Activated T-cell treated with anti-CD3 and anti-CD28 coated beads for 48 hours (primary cell): ENCODE results near the gene ANKRD44.

Experiments used
- DNase-seq: peaks from one replicate; pipeline ENCODE4 v3.0.0-alpha.2; 2020; ENCODE audit warnings: low read depth

Gene ANKRD44

DNA sequence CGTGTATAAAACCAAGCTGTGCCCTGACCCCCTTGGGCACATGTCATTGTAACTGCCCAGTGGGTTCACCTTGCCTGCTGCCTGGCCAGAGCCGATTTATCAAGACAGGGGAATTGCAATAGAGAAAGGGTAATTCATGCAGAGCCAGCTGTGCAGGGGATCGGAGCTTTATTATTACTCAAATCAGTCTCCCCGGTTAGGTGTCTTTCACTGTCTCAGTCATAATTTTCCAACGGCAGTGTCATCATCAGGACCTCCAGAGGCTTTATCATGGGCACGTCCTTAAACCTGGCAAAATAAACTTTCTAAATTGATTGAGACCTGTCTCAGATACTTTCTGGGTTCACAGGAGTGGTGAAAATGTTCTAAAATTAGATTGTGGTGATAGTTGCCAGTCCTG, 354.5 kb downstream of the ANKRD44 start:
- no peak for DNase-seq

DNA sequence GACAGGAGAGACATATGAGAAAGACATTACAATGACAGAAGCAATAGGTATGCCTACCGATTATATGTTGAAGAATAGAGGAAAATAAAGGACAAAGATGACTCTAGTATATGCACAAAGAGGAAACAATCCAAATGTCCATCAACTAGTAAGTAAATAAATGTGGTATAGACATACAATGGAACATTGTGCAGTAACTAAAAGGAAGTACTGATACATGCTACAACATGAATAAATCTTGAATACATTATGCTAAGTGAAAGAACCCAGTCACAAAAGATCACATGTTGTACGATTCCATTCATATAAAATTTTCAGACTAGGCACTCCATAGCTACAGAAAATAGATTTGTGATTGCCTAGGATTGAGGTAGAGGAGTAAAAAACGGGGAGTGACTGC, 355.5 kb downstream of the ANKRD44 start:
- no peak for DNase-seq

DNA sequence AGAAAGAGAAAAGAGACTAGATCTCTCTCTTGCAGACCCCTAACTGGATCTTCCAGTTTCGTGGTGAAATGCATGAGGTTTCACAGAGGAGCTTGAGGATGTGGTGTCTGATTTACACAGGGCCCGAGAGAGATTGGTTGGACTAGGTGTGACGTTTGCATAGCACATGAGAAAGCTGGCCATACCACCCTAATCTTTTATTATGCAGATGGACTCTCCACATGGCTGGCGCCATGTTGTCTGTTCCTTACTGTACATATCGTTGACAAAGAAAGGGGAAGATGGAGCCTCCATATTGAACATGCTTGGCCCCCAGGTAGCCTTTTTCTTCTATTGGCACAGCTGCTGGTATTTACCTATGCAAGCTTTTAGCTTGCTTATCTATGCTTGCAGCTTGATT, 356.6 kb downstream of the ANKRD44 start:
- no peak for DNase-seq

DNA sequence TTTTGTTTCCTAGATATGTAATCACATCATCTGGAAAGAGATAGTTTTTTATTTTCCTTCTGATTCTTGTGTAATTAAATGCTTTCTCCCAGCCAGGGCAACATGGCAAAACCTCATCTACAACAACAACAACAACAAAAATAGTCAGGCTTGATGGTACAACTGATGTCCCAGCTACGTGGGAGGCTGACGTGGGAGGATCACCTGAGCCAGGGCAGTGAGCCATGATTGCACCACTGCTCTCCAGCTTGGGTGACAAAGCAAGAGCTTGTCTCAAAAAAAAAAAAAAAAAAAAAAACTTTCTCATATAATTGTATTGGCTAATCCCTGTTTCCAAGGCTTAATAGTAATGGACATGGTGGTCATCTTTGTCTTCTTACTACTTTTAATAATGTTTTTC, 357.6 kb downstream of the ANKRD44 start:
- DNase-seq, result no peak

DNA sequence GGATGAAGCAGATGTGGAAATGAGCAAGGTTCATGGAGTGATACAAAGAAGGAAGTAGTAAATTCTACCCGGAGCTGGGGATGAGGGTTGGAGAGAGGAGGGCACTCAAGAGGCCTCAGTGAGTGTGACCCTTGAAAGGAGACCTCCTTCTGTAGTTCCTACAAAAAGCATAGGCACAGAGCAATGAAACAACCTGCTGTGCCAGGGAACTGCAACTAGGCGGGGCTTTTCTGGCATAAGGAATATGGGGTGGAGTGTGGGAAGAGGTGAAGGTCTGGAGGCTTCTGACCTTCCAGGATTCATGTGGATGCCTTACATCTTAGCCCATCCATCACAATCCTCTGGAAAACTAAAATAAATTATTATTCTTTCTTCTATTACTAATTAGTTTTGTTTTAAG, 358.6 kb downstream of the ANKRD44 start:
- DNase-seq, result no peak

DNA sequence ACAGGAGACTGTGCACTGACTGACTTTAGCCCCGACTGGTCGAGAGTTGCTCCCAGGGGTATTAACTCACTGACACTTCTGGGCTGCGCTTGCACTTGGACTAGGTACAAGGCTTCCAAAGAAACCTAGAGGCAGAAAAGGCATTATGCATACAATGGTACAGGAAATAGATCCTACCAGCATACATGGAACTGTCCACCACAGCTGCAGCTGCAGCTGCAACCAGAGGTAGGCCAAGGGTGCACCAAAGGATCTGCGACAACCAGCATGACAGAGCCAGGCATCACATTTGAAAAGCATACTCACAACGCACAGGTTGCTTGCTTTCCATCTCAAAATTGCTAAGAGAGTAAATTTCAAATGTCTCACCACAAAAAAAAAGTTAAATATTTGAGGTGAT, 361.5 kb downstream of the ANKRD44 start:
- no peak for DNase-seq

DNA sequence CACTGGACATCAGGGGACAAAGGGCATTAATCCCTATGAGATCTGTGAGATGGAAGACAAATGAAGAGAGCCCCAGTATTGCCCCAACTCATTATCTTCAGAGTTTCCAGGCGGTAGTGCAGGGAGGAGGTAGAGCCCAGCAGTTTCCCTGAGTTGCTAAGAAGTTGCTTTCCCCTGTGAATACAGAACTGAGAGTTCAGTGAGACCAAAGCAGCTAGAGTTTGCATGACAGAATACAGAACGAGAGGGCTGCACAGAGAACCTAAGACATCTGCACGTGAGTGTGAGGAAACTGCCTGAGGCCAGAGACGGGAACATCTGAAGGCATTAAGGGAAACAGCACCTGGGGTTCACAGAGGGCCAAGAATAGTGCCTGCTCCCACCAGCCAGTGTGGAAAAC, 366.0 kb downstream of the ANKRD44 start:
- DNase-seq, result no peak

DNA sequence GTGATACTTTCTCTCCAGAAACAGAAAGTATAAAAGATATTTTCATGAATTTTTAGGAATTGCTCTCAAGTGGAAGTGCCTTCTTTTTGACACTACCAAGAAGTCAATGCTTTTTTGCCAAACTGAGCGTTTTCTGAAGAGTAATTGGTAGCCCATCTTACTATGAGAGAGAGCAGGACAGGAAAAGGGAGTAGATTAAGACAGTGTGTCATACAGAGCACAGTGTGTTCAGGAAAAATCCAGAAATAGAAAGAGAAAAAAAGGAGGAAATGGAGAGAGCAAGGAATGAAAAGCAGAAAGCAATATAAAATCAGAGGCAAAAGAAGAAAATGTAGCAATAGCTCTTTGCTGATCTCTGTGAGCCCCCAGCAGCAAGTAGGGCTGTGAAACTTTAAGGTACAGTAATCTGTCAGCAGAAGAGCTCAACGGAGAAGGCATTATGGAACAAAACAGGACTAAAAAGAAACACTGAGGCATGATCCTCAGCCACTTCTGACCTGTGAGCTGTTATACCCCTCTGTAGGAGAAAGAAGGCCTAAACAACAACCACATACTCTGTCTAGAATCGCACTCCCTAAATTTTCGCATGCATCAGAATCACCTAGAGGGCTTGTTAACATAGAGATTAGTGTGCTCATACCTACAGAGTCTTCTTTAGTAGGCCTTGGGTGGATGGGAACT, 369.0 kb downstream of the ANKRD44 start:
- no peak for DNase-seq

DNA sequence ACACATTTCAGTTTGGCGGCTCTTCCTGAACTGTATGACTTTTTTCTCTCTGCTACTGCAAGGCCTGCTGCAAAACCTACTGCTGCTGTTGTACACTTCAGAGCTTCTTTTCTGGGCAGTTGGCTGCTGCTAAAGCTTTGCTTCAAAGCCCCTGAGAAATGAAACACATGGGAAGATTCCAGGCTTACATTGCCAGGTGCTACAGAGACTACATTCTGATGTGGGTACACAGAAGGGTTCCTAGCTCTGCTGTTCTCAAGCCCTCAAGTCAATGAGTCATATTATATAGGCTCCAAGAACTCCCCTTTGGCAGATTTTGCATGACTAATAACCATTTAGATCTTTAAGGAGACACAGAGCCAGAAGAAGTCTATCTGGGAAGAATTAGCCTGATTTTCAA, 371.2 kb downstream of the ANKRD44 start:
- DNase-seq, result no peak
